GM18508 (cell line): Measurements from ENCODE around the gene CELA2A.
"Not testable (repeated sequence)": the region's sequence is repeated elsewhere in the genome, so short reads cannot be mapped to it uniquely, and the experiment has no call there.

ENCODE experiments used
- ATAC-seq: cut with Tn5 transposase; IDR thresholded peaks from one replicate; pipeline ENCODE4 v1.9.1; 2021; ENCODE audit warnings: moderate number of reproducible peaks; ENCODE audit not compliant: insufficient read depth, unreplicated experiment

The CELA2A gene

DNA sequence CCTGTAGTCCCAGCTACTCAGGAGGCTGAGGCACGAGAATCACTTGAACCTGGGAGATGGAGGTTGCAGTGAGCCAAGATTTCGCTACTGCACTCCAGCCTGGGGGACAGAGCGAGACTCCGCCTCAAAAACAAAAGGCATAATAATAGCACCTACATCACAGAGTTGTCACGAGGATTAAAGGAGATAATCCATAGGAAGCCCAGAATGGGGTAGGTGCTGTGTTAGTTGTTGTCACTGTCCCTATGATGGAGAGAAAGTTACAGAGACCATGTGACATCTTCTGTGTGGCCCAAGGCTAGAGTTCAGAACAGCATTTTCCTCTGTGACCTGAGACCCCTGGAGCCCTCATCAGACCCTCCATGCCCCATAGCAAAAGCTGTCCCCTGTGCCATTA, 7.4 kb downstream of the CELA2A start:
- ATAC-seq: not testable (repeated sequence)

DNA sequence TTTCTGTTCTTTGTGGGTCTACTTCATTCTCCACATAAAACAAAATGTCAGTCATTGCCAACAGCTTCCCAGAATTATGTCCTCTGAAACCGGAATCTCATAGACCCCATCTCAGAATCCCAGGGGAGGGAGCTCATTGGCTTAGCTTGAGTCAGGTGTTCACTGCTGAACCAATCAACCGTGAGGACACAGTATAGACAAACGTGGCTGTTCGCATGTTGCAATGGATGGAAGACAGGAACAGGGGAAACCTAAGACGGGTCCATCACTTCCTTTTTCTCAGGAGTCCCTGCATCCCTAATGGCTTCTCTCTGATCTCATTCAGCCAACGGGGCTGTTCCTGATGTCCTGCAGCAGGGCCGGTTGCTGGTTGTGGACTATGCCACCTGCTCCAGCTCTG, 9.1 kb downstream of the CELA2A start:
- no peak for ATAC-seq

DNA sequence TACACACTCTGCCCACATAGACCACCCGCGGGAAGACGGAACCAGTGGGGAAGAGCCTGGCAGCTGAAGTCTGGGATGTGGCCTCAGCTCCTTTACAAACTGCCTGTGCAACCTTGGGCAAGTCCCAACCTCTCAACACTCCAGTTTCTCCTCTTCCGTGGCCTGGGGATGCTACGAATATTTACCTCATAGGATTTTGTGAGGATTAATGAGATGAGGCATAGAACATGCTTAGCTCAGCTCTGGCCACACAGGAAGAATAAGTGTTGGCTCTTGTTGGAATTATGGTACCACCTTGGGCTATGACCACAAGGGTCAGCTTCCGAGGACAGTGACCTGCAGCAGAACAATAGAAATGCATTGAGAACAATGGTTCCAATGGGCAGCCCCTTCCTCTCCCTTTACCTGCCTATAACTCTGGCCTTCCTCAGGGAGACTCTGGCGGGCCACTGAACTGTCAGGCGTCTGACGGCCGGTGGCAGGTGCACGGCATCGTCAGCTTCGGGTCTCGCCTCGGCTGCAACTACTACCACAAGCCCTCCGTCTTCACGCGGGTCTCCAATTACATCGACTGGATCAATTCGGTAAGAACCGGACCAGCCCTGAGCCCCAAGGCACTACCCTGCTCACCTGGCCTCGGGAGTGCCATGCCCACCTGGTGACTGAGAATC, 10.6 kb downstream of the CELA2A start:
- not testable (repeated sequence) for ATAC-seq

DNA sequence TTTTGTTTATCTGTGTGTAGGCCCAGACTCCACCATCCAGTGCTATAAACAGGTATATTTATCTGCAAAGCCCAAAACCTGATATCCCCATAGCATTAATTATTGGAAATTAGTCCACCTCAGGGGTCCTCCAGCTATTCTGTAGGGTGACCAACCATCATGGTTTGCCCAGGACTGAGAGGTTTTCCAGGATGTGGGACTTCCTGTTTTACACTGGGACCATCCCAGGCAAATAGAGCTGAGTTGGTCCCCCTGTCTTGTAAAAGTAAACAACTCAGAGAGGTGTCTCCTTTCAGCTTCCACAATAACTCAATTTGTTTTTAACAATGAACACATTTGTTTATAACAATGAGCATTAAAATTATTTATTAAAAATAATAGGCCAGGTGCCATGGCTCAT, 11.6 kb downstream of the CELA2A start:
- no peak for ATAC-seq

DNA sequence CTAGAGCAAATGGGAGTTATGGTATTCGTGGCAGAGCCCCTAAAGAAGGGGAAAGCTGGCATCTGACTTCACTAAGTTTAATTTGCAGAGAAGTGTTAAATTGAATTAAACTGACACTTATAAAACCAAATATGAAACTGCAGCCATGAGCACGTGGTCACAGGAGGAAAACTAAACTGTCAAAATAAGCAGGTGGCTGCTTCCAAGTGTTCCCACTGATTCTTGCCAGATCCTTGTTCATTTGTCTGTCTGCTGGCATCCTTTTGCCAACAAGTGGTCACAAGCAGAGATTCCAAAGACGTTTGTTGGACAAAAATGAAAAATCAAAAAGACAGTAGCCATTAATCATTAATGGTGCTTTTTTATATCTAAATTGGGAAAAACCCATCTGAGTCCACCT, 12.8 kb downstream of the CELA2A start:
- no peak for ATAC-seq

DNA sequence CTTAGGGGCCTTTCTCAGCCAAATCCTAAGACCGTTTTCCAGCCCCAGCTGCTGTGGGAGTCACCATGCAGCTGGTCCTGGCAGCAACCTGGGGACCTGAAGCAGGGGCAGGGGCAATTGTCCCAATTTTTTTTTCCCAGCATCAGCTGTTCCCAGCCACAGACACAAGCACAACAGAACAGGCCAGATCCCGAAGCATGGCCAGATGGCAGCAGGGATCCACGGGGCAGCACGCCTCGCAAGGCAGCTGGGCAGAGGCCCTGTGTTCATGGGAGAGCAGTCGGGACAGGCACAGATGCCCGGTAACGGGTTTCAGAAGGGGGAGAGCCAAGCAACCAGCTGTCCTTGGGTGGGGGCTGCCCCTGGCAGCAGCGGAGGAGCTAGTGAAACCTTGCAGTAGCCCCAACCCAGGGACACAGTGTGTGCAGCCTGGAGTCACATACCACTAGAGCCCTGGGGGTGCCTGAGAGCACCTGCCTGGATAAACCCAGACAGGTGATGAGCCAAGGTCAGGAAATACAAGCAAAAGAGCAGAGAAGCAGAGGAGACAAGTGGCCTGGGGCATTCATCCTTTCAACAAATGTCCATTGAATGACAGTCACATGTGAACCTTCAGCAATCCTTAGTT, 13.4 kb downstream of the CELA2A start:
- not testable (repeated sequence) for ATAC-seq

DNA sequence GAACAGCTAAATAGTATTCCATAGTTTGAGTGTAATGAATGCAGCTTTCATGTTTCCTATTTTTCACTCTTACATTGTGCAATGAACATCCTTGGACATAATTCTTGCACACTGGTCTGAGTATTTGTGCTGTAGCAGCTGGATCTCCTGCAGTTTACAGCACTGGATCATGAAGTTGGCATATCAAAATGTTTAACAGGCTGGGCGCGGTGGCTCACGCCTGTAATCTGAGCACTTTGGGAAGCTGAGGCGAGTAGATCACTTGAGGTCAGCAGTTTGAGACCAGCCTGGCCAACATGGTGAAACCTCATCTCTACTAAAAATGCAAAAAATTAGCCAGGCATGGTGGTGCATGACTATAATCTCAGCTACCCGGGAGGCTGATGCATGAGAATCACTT, 14.5 kb downstream of the CELA2A start:
- ATAC-seq: not testable (repeated sequence)

DNA sequence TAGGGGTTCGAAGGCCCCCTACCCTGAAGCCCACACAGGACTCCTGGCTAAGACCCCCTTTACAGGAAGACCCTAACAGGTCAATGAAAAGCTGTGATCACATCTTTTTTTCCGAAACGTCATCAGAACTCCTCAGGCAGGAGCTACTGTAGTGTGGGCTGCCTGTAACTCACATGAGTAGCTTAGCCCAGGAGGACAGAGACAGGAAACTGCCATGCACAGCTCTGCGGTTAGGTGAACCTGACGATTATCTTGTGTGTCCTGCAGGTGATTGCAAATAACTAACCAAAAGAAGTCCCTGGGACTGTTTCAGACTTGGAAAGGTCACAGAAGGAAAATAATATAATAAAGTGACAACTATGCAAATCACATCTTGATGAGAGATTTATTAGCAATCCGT, 15.2 kb downstream of the CELA2A start:
- ATAC-seq: not testable (repeated sequence)

DNA sequence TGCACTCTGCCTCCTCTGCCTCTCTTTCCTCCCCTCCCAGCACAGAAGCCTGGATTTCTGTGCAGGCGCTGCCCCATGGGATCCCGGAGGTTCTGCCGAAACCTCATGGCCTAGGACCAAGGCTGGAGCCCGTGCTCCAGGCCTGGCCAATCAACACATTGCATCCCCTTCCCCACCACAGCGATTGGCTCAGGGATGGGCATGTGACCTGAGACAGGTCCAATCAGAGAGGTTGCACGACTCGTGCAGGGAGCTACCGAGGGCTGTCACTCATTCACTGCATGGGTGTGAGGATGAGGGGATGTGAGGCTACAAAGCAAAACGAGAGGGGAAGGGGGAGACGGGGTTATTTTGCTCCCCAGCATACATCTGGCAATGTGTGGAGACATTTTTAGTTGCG, 16.1 kb downstream of the CELA2A start:
- ATAC-seq: no peak

DNA sequence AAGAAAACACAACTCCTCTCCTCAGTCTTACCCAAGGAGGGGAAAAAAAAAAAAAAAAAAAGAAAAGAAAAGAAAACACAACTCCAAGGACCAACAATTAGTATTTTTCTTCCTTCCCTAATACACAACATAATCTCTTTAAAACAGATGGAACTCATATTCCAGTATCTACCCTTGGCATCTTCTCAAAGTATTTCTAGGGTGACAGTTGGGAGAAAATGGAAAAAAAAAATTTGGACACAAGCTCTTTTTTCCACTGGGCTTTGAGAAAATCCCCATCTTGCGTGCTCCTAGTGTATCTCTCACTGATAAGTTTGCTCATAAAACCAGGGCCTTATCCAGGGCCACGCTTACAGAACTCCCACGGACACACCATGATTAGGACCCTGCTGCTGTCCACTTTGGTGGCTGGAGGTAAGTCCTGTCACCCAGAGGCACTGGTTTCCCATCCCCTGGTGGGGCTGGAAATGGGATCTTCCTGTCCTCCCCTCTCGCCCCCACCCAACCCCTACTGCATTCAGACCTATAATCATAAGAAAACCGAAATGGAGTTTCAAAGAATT, 19.3 kb downstream of the CELA2A start, which contains the start of gene CELA2B:
Gene CELA2B, plus strand, starts transcription at position 353 of the 563 bp plus-strand sequence. Its CDS starts 22 bp downstream, at position 375.
- no peak for ATAC-seq

DNA sequence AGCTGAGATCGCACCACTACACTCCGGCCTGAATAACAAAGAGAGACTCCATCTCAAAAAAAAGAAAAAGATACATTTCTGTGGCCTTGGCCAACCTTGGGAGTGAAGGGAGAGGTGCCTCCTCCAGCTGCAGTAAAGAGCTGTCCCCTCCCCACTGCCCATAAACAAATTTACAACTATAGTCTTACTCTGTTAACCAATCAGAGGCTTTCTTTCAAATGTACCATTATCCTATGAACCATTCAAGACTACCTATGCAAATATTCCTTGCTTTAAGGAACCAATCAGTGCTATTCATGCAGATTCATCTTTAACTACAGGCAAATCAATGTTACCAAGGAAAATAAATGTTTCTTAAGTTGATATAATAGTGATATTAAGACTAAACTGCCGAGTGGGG, 20.4 kb downstream of the CELA2A start:
- ATAC-seq: no peak

DNA sequence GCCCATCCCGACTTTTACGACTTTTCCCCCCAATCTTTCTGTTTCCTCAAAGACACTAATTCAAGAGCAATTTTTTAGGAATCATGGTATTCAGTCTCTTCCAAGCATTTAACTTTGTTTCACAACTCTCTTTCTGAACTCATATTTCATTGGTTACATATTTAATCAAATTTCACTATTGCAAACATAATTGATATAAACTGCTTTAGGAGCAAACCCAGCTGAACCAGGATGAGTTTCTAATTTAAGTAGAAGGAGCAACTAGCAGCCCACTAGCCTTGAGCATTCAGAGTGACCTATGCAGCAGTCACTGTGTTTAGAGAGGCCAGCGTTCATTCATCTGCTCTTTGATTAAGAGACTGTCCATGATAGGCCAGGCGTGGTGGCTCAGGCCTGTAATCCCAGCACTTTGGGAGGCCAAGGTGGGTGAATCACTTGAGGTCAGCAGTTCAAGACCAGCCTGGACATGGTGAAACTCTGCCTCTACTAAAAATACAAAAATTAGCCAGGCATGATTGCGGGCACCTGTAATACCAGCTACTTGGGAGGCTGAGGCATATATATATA, 21.2 kb downstream of the CELA2A start:
- ATAC-seq: no peak

DNA sequence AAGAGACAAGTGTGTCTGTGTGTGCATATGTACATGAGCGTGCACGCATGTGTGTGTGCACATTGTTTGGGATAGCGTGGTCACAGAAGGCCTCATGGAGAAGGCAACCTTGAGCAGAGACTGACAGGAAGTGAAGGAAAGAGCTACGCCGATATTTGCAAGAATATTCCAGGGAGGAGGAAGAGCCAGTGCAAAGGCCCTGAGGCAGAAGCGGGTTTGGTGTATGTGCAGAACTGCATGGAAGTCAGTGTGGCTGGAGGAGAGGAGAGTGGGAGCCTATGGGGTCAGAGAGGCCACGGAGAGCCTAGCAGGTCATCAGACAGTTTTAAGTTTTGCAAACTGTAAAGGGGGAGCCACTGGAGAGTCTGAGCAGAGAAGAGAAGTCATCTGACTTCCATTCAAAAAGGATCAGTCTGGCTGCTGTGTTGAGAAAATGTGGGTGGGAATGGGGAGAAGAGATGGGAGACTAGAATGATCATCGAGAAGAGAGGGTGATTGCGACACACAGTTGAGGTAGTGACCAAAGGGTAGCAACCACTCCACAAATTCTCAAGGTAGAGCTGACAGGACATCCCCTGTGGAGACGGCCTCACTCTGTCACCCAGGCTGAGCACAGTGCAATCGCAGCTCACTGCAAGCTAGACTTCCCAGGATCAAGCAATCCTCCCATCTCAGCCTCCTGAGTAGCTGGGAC, 23.3 kb downstream of the CELA2A start:
- ATAC-seq: no peak

DNA sequence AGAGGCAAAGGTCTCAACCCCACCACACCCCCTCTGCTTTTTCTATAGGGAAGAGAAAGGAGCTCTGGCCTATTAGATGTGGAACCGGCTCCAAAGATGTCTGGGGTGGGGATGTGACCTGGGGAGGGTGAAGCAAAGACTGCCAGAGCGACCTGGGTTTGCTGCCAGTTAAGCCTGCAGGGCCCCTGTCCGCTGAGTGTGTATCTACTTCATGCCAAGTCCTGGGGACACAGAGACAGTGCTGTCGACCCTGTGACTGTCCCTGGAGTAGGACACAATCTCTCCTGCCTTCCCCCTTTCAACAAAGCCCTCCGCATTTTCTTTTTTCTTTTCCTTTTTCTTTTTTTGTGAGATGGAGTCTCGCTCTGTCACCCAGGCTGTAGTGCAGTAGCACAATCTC, 25.9 kb downstream of the CELA2A start:
- ATAC-seq: not testable (repeated sequence)

DNA sequence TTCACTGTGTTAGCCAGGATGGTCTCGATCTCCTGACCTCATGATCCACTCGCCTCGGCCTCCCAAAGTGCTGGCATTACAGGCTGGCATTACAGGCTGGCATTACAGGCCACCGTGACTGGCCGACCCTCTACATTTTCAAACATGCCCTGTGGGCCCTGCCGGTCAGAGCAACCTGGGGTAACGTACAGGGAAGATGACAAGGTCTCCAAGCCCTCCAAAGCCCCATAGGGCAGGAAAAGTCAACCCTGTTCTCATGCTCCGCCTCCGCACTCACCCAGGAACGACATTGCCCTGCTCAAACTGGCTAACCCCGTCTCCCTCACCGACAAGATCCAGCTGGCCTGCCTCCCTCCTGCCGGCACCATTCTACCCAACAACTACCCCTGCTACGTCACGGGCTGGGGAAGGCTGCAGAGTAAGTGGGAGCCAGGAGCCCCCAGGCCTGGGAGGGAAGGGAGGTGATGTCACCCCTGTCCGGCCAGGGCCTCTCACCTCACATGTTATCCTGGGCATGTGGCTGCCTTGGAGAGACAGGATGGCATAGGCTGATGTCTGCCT, 26.5 kb downstream of the CELA2A start:
- not testable (repeated sequence) for ATAC-seq

DNA sequence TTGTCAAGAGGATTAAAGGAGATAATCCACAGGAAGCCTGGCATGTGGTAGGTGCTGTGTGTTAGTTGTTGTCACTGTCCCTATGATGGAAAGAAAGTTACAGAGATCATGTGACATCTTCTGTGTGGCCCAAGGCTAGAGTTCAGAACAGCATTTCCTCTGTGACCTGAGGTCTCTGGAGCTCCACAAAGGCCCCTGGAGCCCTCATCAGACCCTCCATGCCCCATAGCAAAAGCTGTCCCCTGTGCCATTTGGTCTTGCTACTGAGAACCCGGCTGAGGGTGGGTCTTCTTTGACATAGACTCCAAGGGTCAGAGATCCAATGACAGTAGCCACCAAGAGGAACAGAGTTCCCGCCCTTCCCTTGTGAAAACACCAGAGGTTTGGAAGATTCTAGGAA, 27.4 kb downstream of the CELA2A start:
- ATAC-seq: no peak

DNA sequence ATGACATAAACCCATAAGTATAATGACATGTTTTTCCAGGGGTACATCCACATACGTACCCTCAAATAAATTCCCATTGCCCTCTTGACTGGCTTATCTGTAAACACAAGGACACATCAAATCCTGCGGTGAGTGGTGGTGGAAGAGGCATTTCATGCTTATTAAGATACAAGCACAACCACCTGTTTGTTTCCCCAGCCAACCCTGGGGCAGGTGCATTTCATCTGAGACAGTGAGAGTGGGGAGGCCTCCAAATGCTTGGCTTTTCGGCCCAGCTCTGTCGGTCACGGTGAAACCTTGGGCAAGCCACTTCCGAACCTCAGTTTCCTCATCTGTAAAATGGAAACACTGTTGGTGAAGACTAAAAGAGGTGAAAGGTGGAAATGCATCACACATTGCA, 27.9 kb downstream of the CELA2A start:
- not testable (repeated sequence) for ATAC-seq

DNA sequence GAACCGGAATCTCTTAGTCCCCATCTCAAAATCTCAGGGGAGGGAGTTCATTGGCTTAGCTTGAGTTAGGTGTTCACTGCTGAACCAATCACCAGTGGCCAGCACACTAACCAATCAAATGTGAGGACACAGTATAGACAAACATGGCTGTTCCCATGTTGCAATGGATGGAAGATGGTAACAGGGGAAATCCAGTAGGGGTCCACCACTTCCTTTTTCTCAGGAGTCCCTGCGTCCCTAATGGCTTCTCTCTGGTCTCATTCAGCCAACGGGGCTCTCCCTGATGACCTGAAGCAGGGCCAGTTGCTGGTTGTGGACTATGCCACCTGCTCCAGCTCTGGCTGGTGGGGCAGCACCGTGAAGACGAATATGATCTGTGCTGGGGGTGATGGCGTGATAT, 29.1 kb downstream of the CELA2A start:
- no peak for ATAC-seq

DNA sequence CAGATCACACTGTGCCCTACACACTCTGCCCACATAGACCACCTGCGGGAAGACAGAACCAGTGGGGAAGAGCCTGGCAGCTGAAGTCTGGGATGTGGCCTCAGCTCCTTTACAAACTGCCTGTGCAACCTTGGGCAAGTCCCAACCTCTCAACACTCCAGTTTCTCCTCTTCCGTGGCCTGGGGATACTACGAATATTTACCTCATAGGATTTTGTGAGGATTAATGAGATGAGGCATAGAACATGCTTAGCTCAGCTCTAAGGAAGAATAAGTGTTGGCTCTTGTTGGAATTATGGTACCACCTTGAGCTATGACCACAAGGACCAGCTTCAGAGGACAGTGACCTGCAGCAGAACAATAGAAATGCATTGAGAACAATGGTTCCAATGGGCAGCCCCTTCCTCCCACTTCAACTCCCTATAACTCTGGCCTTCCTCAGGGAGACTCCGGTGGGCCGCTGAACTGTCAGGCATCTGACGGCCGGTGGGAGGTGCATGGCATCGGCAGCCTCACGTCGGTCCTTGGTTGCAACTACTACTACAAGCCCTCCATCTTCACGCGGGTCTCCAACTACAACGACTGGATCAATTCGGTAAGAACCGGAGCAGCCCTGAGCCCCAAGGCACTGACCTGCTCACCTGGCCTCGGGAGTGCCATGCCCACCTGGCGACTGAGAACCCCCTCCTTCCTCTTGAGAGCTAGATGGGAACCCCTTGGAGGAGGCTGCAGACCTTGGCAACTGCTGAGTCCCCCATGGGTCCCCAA, 30.5 kb downstream of the CELA2A start:
- ATAC-seq: not testable (repeated sequence)

DNA sequence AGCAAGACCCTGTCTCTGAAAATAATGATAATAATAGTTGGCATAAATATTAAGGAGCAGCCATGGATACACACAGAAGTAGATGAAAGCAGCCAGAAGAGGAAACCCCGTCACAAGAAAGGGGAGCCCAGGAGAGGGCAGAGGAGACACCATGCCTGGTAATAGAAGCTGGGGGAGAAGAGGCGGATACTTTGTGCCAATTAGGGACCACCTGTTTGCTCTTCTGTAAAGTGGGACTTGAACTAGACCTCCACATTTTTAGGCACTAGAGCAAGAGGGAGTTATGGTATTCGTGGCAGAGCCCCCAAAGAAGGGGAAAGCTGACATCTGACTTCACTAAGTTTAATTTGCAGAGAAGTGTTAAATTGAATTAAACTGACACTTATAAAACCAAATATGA, 31.8 kb downstream of the CELA2A start:
- ATAC-seq: no peak
